GM08714 (cell line): ENCODE measurements around the gene TRAPPC11.

Source experiments
- H3K4me3 ChIP-seq: fragments of 200-500 bp; sonication (Bioruptor generic); 2 replicates; pipeline ENCODE4 v1.5.1; 2014; ENCODE audit warnings: mild to moderate bottlenecking, low read length, inconsistent platforms
- ZNF274 ChIP-seq: IDR thresholded peaks from 2 replicates; pipeline ENCODE4 v1.6.1; 2012; ENCODE audit warnings: mild to moderate bottlenecking, low read depth, low read length

Gene TRAPPC11

GRCh38 chr4:183747931-183748670 is 89.0 kb downstream of the TRAPPC11 start:
- TF ChIP-seq ZNF274, result no peak
- no peak overlapping the region for H3K4me3 ChIP-seq

GRCh38 chr4:183751106-183751505 is 92.0 kb downstream of the TRAPPC11 start:
- TF ChIP-seq ZNF274, result no peak
- no peak overlapping the region for H3K4me3 ChIP-seq

- H3K4me3 ChIP-seq, result no peak overlapping the region
- no peak for TF ChIP-seq ZNF274
Observed at GRCh38 chr4:183755596-183755995, 96.5 kb downstream of the TRAPPC11 start.

- no peak overlapping the region for H3K4me3 ChIP-seq
- no peak for TF ChIP-seq ZNF274
Observed at GRCh38 chr4:183757060-183757459, 98.0 kb downstream of the TRAPPC11 start.

GRCh38 chr4:183758061-183758757 is 99.1 kb downstream of the TRAPPC11 start:
- H3K4me3 ChIP-seq, result no peak overlapping the region
- TF ChIP-seq ZNF274, result no peak

- no peak for TF ChIP-seq ZNF274
- H3K4me3 ChIP-seq, result no peak overlapping the region
Observed at GRCh38 chr4:183758758-183759447, 99.8 kb downstream of the TRAPPC11 start.

GRCh38 chr4:183760326-183760725 is 101.2 kb downstream of the TRAPPC11 start:
- TF ChIP-seq ZNF274, result no peak
- H3K4me3 ChIP-seq, result no peak overlapping the region
